H9 (cell line): ENCODE measurements around the gene ZNF335. TPM values are rescaled to one million over a fixed set of nuclear protein-coding genes. Genes with fewer than 3 reads are reported as not detected.

ENCODE experiments used
- DNase-seq: peaks from one replicate; pipeline ENCODE4 v3.0.0-alpha.2; 2017
- H2AFZ ChIP-seq: one replicate; pipeline ENCODE4 v1.6.1; 2013; ENCODE audit warnings: mild to moderate bottlenecking, low read length, control low read depth, moderate library complexity
- H2AK5ac ChIP-seq: 2 replicates; pipeline ENCODE4 v1.6.1; 2013; ENCODE audit warnings: low read length, control low read depth, mixed read lengths; ENCODE audit not compliant: insufficient read length
- H2BK120ac ChIP-seq: one replicate; pipeline ENCODE4 v1.6.1; 2013; ENCODE audit warnings: low read depth, mild to moderate bottlenecking, low read length, control low read depth, inconsistent platforms; ENCODE audit not compliant: poor library complexity, severe bottlenecking
- H2BK12ac ChIP-seq: 2 replicates; pipeline ENCODE4 v1.6.1; 2013; ENCODE audit warnings: low read length, control low read depth, mixed read lengths, low read depth; ENCODE audit not compliant: insufficient read length
- H2BK15ac ChIP-seq: 2 replicates; pipeline ENCODE4 v1.6.1; 2013; ENCODE audit warnings: low read depth, low read length, control low read depth
- H2BK20ac ChIP-seq: one replicate; pipeline ENCODE4 v1.6.1; 2013; ENCODE audit warnings: low read depth, mild to moderate bottlenecking, low read length, control low read depth, inconsistent platforms; ENCODE audit not compliant: poor library complexity, severe bottlenecking
- H2BK5ac ChIP-seq: 2 replicates; pipeline ENCODE4 v1.6.1; 2013; ENCODE audit warnings: low read length, control low read depth, mixed read lengths; ENCODE audit not compliant: insufficient read length
- H3K14ac ChIP-seq: 2 replicates; pipeline ENCODE4 v1.6.1; 2013; ENCODE audit warnings: low read length, control low read depth; ENCODE audit not compliant: insufficient read depth
- H3K18ac ChIP-seq: 2 replicates; pipeline ENCODE4 v1.6.1; 2013; ENCODE audit warnings: low read depth, mild to moderate bottlenecking, mixed read lengths, low read length, control low read depth; ENCODE audit not compliant: insufficient read length
- H3K23ac ChIP-seq: 2 replicates; pipeline ENCODE4 v1.6.1; 2013; ENCODE audit warnings: low read length, control low read depth, mixed read lengths, low read depth; ENCODE audit not compliant: insufficient read length
- H3K23me2 ChIP-seq: 2 replicates; pipeline ENCODE4 v1.6.1; 2013; ENCODE audit warnings: low read depth, mild to moderate bottlenecking, mixed read lengths, low read length, control low read depth; ENCODE audit not compliant: insufficient read length, poor library complexity, severe bottlenecking
- H3K27ac ChIP-seq: 2 replicates; pipeline ENCODE4 v1.5.1; 2013; ENCODE audit warnings: low read length, control low read depth, mixed read lengths, low read depth; ENCODE audit not compliant: insufficient read length
- H3K27me3 ChIP-seq: 2 replicates; pipeline ENCODE4 v1.6.1; 2013; ENCODE audit warnings: low read length, control low read depth, inconsistent platforms; ENCODE audit not compliant: insufficient read depth
- H3K4ac ChIP-seq: 2 replicates; pipeline ENCODE4 v1.6.1; 2013; ENCODE audit warnings: low read depth, mild to moderate bottlenecking, control low read depth, inconsistent platforms, low read length, moderate library complexity
- H3K4me1 ChIP-seq: 2 replicates; pipeline ENCODE4 v1.6.1; 2013; ENCODE audit warnings: low read length, control low read depth, inconsistent platforms; ENCODE audit not compliant: insufficient read depth
- H3K4me2 ChIP-seq: 2 replicates; pipeline ENCODE4 v1.6.1; 2013; ENCODE audit warnings: low read length, control low read depth, mixed read lengths; ENCODE audit not compliant: insufficient read length, insufficient read depth
- H3K56ac ChIP-seq: 2 replicates; pipeline ENCODE4 v1.6.1; 2013; ENCODE audit warnings: low read depth, mild to moderate bottlenecking, mixed read lengths, low read length, control low read depth; ENCODE audit not compliant: insufficient read length
- H3K79me1 ChIP-seq: 2 replicates; pipeline ENCODE4 v1.6.1; 2013; ENCODE audit warnings: low read depth, mild to moderate bottlenecking, moderate library complexity, low read length, control low read depth, inconsistent platforms; ENCODE audit not compliant: insufficient read depth, poor library complexity, severe bottlenecking
- H3K79me2 ChIP-seq: 2 replicates; pipeline ENCODE4 v1.6.1; 2013; ENCODE audit warnings: low read length, control low read depth, inconsistent platforms; ENCODE audit not compliant: insufficient read depth
- H3K9ac ChIP-seq: 2 replicates; pipeline ENCODE4 v1.6.1; 2013; ENCODE audit warnings: low read length, control low read depth, mixed read lengths; ENCODE audit not compliant: insufficient read length; ENCODE audit errors: extremely low read depth
- H3K9me3 ChIP-seq: one replicate; pipeline ENCODE4 v1.6.1; 2013; ENCODE audit warnings: low read depth, low read length, inconsistent platforms; ENCODE audit not compliant: control insufficient read depth
- H3T11ph ChIP-seq: one replicate; pipeline ENCODE4 v1.6.1; 2013; ENCODE audit warnings: mild to moderate bottlenecking, low read length, control low read depth, inconsistent platforms
- H4K20me1 ChIP-seq: one replicate; pipeline ENCODE4 v1.6.1; 2013; ENCODE audit not compliant: control insufficient read depth, insufficient read length, insufficient read depth
- H4K5ac ChIP-seq: 2 replicates; pipeline ENCODE4 v1.6.1; 2013; ENCODE audit warnings: low read depth, mild to moderate bottlenecking, mixed read lengths, low read length, control low read depth; ENCODE audit not compliant: insufficient read length
- H4K8ac ChIP-seq: replicated peaks from 2 replicates; pipeline ENCODE4 v1.6.1; 2013; ENCODE audit warnings: low read length, control low read depth, mixed read lengths, low read depth; ENCODE audit not compliant: insufficient read length
- H4K91ac ChIP-seq: 2 replicates; pipeline ENCODE4 v1.6.1; 2013; ENCODE audit warnings: low read depth, mild to moderate bottlenecking, moderate library complexity, mixed read lengths, low read length, control low read depth; ENCODE audit not compliant: insufficient read length
- H3K27ac Mint-ChIP-seq, 3 experiments: 2 replicates in 2 of 3; 3 replicates in 1 of 3; pipeline ENCODE4 v1.8.0; 2020 to 2021; ENCODE audit warnings: mixed read lengths in 3 of 3, mild to moderate bottlenecking in 1 of 3, moderate library complexity in 1 of 3
- H3K27me3 Mint-ChIP-seq: 2 replicates; pipeline ENCODE4 v1.8.0; 2021; ENCODE audit warnings: low read depth, mild to moderate bottlenecking, moderate library complexity, mixed read lengths
- H3K36me3 Mint-ChIP-seq, 3 experiments: 2 replicates in 2 of 3; 3 replicates in 1 of 3; pipeline ENCODE4 v1.8.0; 2020 to 2021; ENCODE audit warnings: low read depth in 3 of 3, mixed read lengths in 3 of 3; ENCODE audit not compliant: insufficient read depth in 1 of 3
- H3K4me1 Mint-ChIP-seq, 2 experiments: 2 replicates each; pipeline ENCODE4 v1.8.0; 2020; ENCODE audit warnings: mixed read lengths in 2 of 2
- H3K4me3 Mint-ChIP-seq, 2 experiments: 2 replicates in 1 of 2; 3 replicates in 1 of 2; pipeline ENCODE4 v1.8.0; 2020 to 2021; ENCODE audit warnings: mild to moderate bottlenecking in 2 of 2, mixed read lengths in 2 of 2, moderate library complexity in 1 of 2
- H3K9me3 Mint-ChIP-seq, 2 experiments: 2 replicates in 1 of 2; 3 replicates in 1 of 2; pipeline ENCODE4 v1.8.0; 2020; ENCODE audit warnings: mild to moderate bottlenecking in 2 of 2, mixed read lengths in 2 of 2, moderate library complexity in 1 of 2
- CTCF ChIP-seq: fragments of 200-600 bp; sonication (generic); conservative IDR thresholded peaks from 3 replicates; pipeline ENCODE4 v1.8.0; 2021; ENCODE audit warnings: antibody characterized with exemption, mild to moderate bottlenecking
- WGBS: extraction: QIAGEN DNeasy Blood & Tissue Kit; methylation state at CpG from one replicate; pipeline ENCODE4 v1.1.7; 2013; ENCODE audit warnings: missing lambda C conversion rate, low lambda C conversion rate, mixed read lengths; ENCODE audit not compliant: insufficient read length; ENCODE audit errors: extremely low coverage; 5-methylcytosine and 5-hydroxymethylcytosine counted together
- total RNA-seq: library from RNA; stranded (reverse); gene quantifications from 2 replicates; pipeline ENCODE4 v1.2.1, GENCODE V29; 2021

Gene ZNF335
- total RNA-seq, 1 experiment from 2014 or later: 21.1 TPM

GRCh38 chr20:45910670-45911485 is 61.1 kb downstream of the ZNF335 start:
- Histone ChIP-seq H3K14ac (peak overlapping the region; percentile 62; the same call in 1 of the 2 replicates), H3K9me3 (no peaks in the 10 kb centered on the region), H2BK12ac (no peak overlapping the region), H3K4me1 (no peaks in the 10 kb centered on the region), H4K5ac (no peak overlapping the region), H3K18ac (peak overlapping the region; percentile 20), H3K4ac (no peak overlapping the region), H2BK120ac (no peak overlapping the region), H4K20me1 (no peaks in the 10 kb centered on the region), H3K27me3 (no peaks in the 10 kb centered on the region), H3T11ph (no peak overlapping the region), H2AK5ac (no peak overlapping the region), H3K27ac (no peak overlapping the region), H2BK20ac (no peak overlapping the region), H3K23me2 (peaks cover 16% of the 10 kb centered on the region), H3K4me2 (peak overlapping the region; percentile 91), H3K9ac (peak overlapping the region; percentile 52), H2BK15ac (no peak overlapping the region), H3K23ac (no peak overlapping the region), H2AFZ (no peak overlapping the region), H3K56ac (no peak overlapping the region), H4K91ac (no peak overlapping the region), H3K79me2 (no peaks in the 10 kb centered on the region), H3K79me1 (no peaks in the 10 kb centered on the region), H2BK5ac (no peak overlapping the region), H4K8ac (no peak overlapping the region)
- Mint-ChIP-seq H3K27ac (peak overlapping the region; percentile 94 to 99 (median 99)), H3K27me3 (no peaks in the 10 kb centered on the region), H3K9me3 (no peaks in the 10 kb centered on the region), H3K36me3 (peaks cover 27 to 30% (median 30%) of the 10 kb centered on the region in 3 experiments; a peak in 6 of 7 replicates), H3K4me3 (peak overlapping the region; percentile 81 to 92), H3K4me1 (peaks cover 6 to 16% of the 10 kb centered on the region in 2 experiments)
- TF ChIP-seq CTCF: no peak
- DNase-seq: peak; percentile 100
- no CpG with 5 or more reads among the region's 43 CpGs for WGBS
